ENCODE data around the gene ANO7.

DNA sequence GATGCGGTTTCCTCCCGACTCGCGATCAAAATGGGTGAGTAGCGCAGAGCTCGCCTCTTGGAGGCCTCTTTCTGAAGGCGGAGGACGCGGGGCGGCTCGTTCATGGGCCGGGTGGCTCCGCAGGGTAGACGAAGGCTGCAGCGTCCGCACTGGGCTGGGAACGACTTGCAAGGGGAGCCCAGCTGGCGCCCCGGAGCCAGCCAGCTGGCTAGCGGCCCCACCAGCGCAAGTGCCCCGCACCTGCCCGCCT lies 38.9 kb upstream of the ANO7 start:
- TF ChIP-seq EZH2 (IDR thresholded peaks at IDR 0.05) (no peak), POLR2AphosphoS5 (IDR thresholded peaks at IDR 0.05; ENCODE audit: borderline replicate concordance, low read depth, low read length) (no peak)

All from SK-N-MC (cell line).